Lung (tissue), 12 donors: ENCODE data around the gene PLCL1. TPM values are rescaled to one million over a fixed set of nuclear protein-coding genes. Genes with fewer than 3 reads are reported as not detected.

Experiments used
- ATAC-seq: fragments of 200-7000 bp; cut with Tn5 transposase; one replicate; pipeline ENCODE4 v1.9.1; 2020; ENCODE audit warnings: moderate number of reproducible peaks; ENCODE audit not compliant: insufficient read depth, low FRiP score
- DNase-seq, 3 donors: peaks; one replicate each; pipeline ENCODE4 v3.0.0-alpha.2; 2013 to 2017
- H3K27ac ChIP-seq, 2 donors: one replicate each; pipeline ENCODE4 v1.5.1; 2013; ENCODE audit warnings: mild to moderate bottlenecking in 2 of 2, moderate library complexity in 2 of 2, control low read depth in 1 of 2, inconsistent platforms in 1 of 2, low read depth in 1 of 2, low read length in 1 of 2
- H3K27me3 ChIP-seq, 3 donors: one replicate each; pipeline ENCODE4 v1.5.1; 2013; ENCODE audit warnings: low read length in 2 of 3; ENCODE audit not compliant: control insufficient read depth in 3 of 3, insufficient read depth in 3 of 3
- H3K36me3 ChIP-seq, 4 donors: one replicate each; pipeline ENCODE4 v1.5.1; 2013; ENCODE audit warnings: low read length in 4 of 4, mild to moderate bottlenecking in 1 of 4, moderate library complexity in 1 of 4; ENCODE audit not compliant: control insufficient read depth in 4 of 4, insufficient read depth in 4 of 4
- H3K4me1 ChIP-seq, 5 donors: one replicate each; pipeline ENCODE4 v1.5.1; 2013; ENCODE audit warnings: low read length in 5 of 5, mild to moderate bottlenecking in 2 of 5, moderate library complexity in 1 of 5; ENCODE audit not compliant: control insufficient read depth in 5 of 5, insufficient read depth in 5 of 5
- H3K4me3 ChIP-seq: one replicate; pipeline ENCODE4 v1.5.1; 2013; ENCODE audit warnings: mild to moderate bottlenecking, control low read depth, moderate library complexity
- H3K9ac ChIP-seq, 2 donors: one replicate each; pipeline ENCODE4 v1.5.1; 2013; ENCODE audit warnings: low read length in 2 of 2, control low read depth in 1 of 2; ENCODE audit not compliant: insufficient read depth in 1 of 2
- H3K9me3 ChIP-seq, 4 donors: one replicate each; pipeline ENCODE4 v1.5.1; 2013; ENCODE audit warnings: low read length in 3 of 4, mild to moderate bottlenecking in 1 of 4, moderate library complexity in 1 of 4; ENCODE audit not compliant: control insufficient read depth in 4 of 4, insufficient read depth in 3 of 4
- CTCF ChIP-seq: IDR thresholded peaks from 2 replicates; pipeline ENCODE4 v1.5.1; 2012; ENCODE audit warnings: mild to moderate bottlenecking; ENCODE audit errors: control extremely low read depth, extremely low read depth
- WGBS, 2 donors: extraction: QIAGEN DNeasy Blood & Tissue Kit; methylation state at CpG; one replicate each; pipeline ENCODE4 v1.1.7; 2013; 5-methylcytosine and 5-hydroxymethylcytosine counted together
- polyA plus RNA-seq, 2 donors: library from polyadenylated mRNA; stranded (reverse); fragments of 200-250 nt; gene quantifications; one replicate each; pipeline ENCODE4 v1.2.1, GENCODE V29; 2013
- total RNA-seq, 2 donors: library from RNA; depleted of rRNA in 1 of 2; stranded (reverse); fragments of >200 nt in 1 of 2; gene quantifications; one replicate each; pipeline ENCODE4 v1.2.1, GENCODE V29; 2014 to 2021
- donor health status: control.
- donor health status: control.
- donor health status: Bipolar disorder and iron deficiency.
- donor health status: healthy.
- donor health status: DM: yes; HTN: yes; CAD: no.

The PLCL1 gene
- total and polyA plus RNA-seq, 4 donors: 1.1 to 13.0 (median 2.9) TPM

DNA sequence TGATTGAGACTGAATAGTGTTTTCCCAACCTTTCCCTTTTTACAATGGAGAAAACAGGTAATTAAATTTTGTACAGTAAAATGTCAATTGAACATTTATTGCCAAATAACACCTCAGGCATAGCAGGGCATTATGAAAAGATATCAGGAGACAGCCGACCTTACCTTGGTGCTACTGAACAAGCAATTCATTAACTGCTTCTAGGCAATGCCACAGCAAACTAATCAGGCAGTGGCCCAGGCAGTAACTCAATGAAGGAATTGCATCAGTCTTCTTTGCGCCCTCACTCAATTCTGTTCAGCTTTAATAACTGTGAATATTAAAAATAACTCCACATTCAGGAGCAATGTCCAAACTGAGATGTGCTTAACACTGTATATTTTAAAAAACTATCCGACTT lies 6.1 kb downstream of the PLCL1 start:
- Histone ChIP-seq H3K27me3 (peaks cover 0 to 2% (median 0%) of the 10 kb centered on the region in 3 donors), H3K36me3 (no peaks in the 10 kb centered on the region), H3K4me1 (peaks cover 0 to 40% (median 9%) of the 10 kb centered on the region in 5 donors), H3K4me3 (no peak overlapping the region), H3K9ac (no peak overlapping the region), H3K9me3 (no peaks in the 10 kb centered on the region), H3K27ac (no peak overlapping the region)
- no peak for TF ChIP-seq CTCF
- DNase-seq (no peak), ATAC-seq (no peak)
- 78 to 83% methylated on average over 3 of the region's 3 CpGs for WGBS, 2 donors

GRCh38 chr2:197813093-197813787 lies 8.8 kb downstream of the PLCL1 start:
- H3K9me3 ChIP-seq: no peaks in the 10 kb centered on the region
- H3K27ac ChIP-seq: no peak overlapping the region
- H3K9ac ChIP-seq: no peak overlapping the region
- ATAC-seq (peak; percentile 68), DNase-seq (no peak)
- no peak for TF ChIP-seq CTCF
- WGBS, 2 donors: 66% methylated on average over 3 of the region's 3 CpGs
- no peaks in the 10 kb centered on the region for H3K36me3 ChIP-seq
- H3K27me3 ChIP-seq: peaks cover 0 to 2% (median 0%) of the 10 kb centered on the region in 3 donors
- no peak overlapping the region for H3K4me3 ChIP-seq
- H3K4me1 ChIP-seq: peaks cover 0 to 19% (median 6%) of the 10 kb centered on the region in 5 donors

DNA sequence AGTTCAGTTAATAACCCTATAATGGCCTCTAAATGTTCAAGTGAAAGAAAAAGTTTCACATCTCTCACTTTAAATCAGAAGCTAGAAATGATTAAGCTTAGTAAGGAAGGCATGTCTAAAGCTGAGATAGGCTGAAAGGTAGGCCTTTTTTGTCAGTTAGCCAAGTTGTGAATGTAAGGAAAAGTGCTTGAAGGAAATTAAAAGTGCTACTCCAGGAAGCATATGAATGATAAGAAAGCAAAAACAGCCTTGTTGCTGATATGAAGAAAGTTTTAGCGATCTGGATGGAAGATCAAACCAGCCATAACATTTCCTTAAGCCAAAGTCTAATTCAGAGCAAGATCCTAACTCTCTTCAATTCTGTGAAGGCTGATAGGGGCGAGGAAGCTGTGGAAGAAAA lies 10.1 kb downstream of the PLCL1 start:
- no peak for TF ChIP-seq CTCF
- no peaks in the 10 kb centered on the region for H3K9me3 ChIP-seq
- H3K4me3 ChIP-seq: no peak overlapping the region
- ATAC-seq: no peak
- peaks cover 0 to 3% (median 0%) of the 10 kb centered on the region in 4 donors for H3K36me3 ChIP-seq
- peaks cover 0 to 18% (median 5%) of the 10 kb centered on the region in 5 donors for H3K4me1 ChIP-seq
- no peak overlapping the region for H3K27ac ChIP-seq
- WGBS, 2 donors: 51 to 69% methylated on average over 2 of the region's 2 CpGs
- DNase-seq: peak in 2 of 3 donors; percentile 48 to 77
- no peak overlapping the region for H3K9ac ChIP-seq
- peaks cover 0 to 2% (median 0%) of the 10 kb centered on the region in 3 donors for H3K27me3 ChIP-seq
